ENCODE data around the gene ST8SIA4.

The ST8SIA4 gene

GRCh38 chr5:100791391-100791790 lies 111.7 kb downstream of the ST8SIA4 start:
- no peak for TF ChIP-seq RAD21 (IDR thresholded peaks at IDR 0.05; ENCODE audit: low read depth)
- no peak for TF ChIP-seq ZBTB7A (IDR thresholded peaks at IDR 0.05; ENCODE audit: low read depth)
- no peak for TF ChIP-seq EGR1 (IDR thresholded peaks at IDR 0.05)
- no peak for TF ChIP-seq CEBPB (IDR thresholded peaks at IDR 0.05)
- TF ChIP-seq FOXM1 (IDR thresholded peaks at IDR 0.05; ENCODE audit: borderline replicate concordance, low read depth), result no peak
- TF ChIP-seq TAF1 (IDR thresholded peaks at IDR 0.05; ENCODE audit: low read depth), result no peak
- no peak for TF ChIP-seq REST (IDR thresholded peaks at IDR 0.05; ENCODE audit: low read depth)
- TF ChIP-seq TCF12 (IDR thresholded peaks at IDR 0.05; ENCODE audit: low read depth), result no peak
- no peak for TF ChIP-seq TEAD4 (IDR thresholded peaks at IDR 0.05)
- TF ChIP-seq CREB1 (IDR thresholded peaks at IDR 0.05; ENCODE audit: low read depth), result no peak
- TF ChIP-seq EP300 (IDR thresholded peaks at IDR 0.05; ENCODE audit: borderline replicate concordance), result no peak
- no peak for TF ChIP-seq MAX (IDR thresholded peaks at IDR 0.05)
- TF ChIP-seq USF1 (IDR thresholded peaks at IDR 0.05), result no peak
- no peak for TF ChIP-seq NFIC (IDR thresholded peaks at IDR 0.05)

- no peak for TF ChIP-seq CREB1 (IDR thresholded peaks at IDR 0.05; ENCODE audit: low read depth)
- no peak for TF ChIP-seq YY1 (IDR thresholded peaks at IDR 0.05; ENCODE audit: low read depth)
- no peak for TF ChIP-seq REST (IDR thresholded peaks at IDR 0.05; ENCODE audit: low read depth)
- TF ChIP-seq TAF1 (IDR thresholded peaks at IDR 0.05; ENCODE audit: low read depth), result no peak
- TF ChIP-seq TEAD4 (IDR thresholded peaks at IDR 0.05), result no peak
- no peak for TF ChIP-seq MAX (IDR thresholded peaks at IDR 0.05)
- no peak for TF ChIP-seq TCF12 (IDR thresholded peaks at IDR 0.05; ENCODE audit: low read depth)
- no peak for TF ChIP-seq USF1 (IDR thresholded peaks at IDR 0.05)
Measured at GRCh38 chr5:100790951-100791350, 112.1 kb downstream of the ST8SIA4 start.

- TF ChIP-seq CREB1 (IDR thresholded peaks at IDR 0.05; ENCODE audit: low read depth) (no peak), MAX (IDR thresholded peaks at IDR 0.05) (no peak), CEBPB (IDR thresholded peaks at IDR 0.05) (no peak), TAF1 (IDR thresholded peaks at IDR 0.05; ENCODE audit: low read depth) (no peak), USF1 (IDR thresholded peaks at IDR 0.05) (no peak), RAD21 (IDR thresholded peaks at IDR 0.05; ENCODE audit: low read depth) (no peak), ZBTB7A (IDR thresholded peaks at IDR 0.05; ENCODE audit: low read depth) (no peak), REST (IDR thresholded peaks at IDR 0.05; ENCODE audit: low read depth) (no peak)
Measured at GRCh38 chr5:100790170-100790665, 112.9 kb downstream of the ST8SIA4 start.

GRCh38 chr5:100789694-100790093 lies 113.4 kb downstream of the ST8SIA4 start:
- TF ChIP-seq USF1 (IDR thresholded peaks at IDR 0.05) (no peak), TAF1 (IDR thresholded peaks at IDR 0.05; ENCODE audit: low read depth) (no peak), FOXM1 (IDR thresholded peaks at IDR 0.05; ENCODE audit: borderline replicate concordance, low read depth) (no peak), RAD21 (IDR thresholded peaks at IDR 0.05; ENCODE audit: low read depth) (no peak), ZBTB7A (IDR thresholded peaks at IDR 0.05; ENCODE audit: low read depth) (no peak), CREB1 (IDR thresholded peaks at IDR 0.05; ENCODE audit: low read depth) (no peak), TEAD4 (IDR thresholded peaks at IDR 0.05) (no peak)

Measured in Ishikawa (cell line).